A673 (cell line): Measurements from ENCODE around the gene AGA. TPM values are rescaled to one million over a fixed set of nuclear protein-coding genes. Genes with fewer than 3 reads are reported as not detected.

Experiments used
- BruUV-seq: library from RNA; stranded (reverse); fragments of 400-500 nt; replicated peaks from 2 replicates; lab custom pipeline; 2021; lab: Mats Ljungman, UMichigan
- CTCF ChIA-PET: fragments of 300-600 bp; sonication (Branson Sonifier 250); formaldehyde crosslinking; loops from one replicate; lab custom pipeline; 2022; ENCODE audit warnings: antibody characterized with exemption; lab: Charles Lee
- POLR2A ChIA-PET: fragments of 300-600 bp; sonication (Branson Sonifier 250); formaldehyde crosslinking; loops from one replicate; lab custom pipeline; 2022; ENCODE audit warnings: antibody characterized with exemption; ENCODE audit not compliant: low non-redundant PET; lab: Charles Lee
- DNase-seq: peaks from one replicate; pipeline ENCODE4 v3.0.0-alpha.2; 2015; ENCODE audit warnings: low spot score
- H3K27ac ChIP-seq: fragments of 200-600 bp; sonication (generic); 2 replicates; pipeline ENCODE4 v1.5.1; 2016; ENCODE audit warnings: mixed run types, low read depth, mild to moderate bottlenecking, mixed read lengths, antibody characterized with exemption, low read length; ENCODE audit not compliant: poor library complexity, severe bottlenecking
- H3K27me3 ChIP-seq: fragments of 200-600 bp; sonication (generic); replicated peaks from 2 replicates; pipeline ENCODE4 v1.6.1; 2017; ENCODE audit warnings: mixed run types, low read depth, mild to moderate bottlenecking, mixed read lengths, antibody characterized with exemption, low read length; ENCODE audit not compliant: insufficient read depth, poor library complexity
- H3K36me3 ChIP-seq: fragments of 200-600 bp; sonication (generic); 2 replicates; pipeline ENCODE4 v1.6.1; 2016; ENCODE audit warnings: mixed run types, mild to moderate bottlenecking, mixed read lengths, antibody characterized with exemption, low read length; ENCODE audit not compliant: insufficient read depth, poor library complexity, severe bottlenecking
- H3K4me1 ChIP-seq: fragments of 200-600 bp; sonication (generic); 2 replicates; pipeline ENCODE4 v1.6.1; 2017; ENCODE audit warnings: mixed run types, mild to moderate bottlenecking, mixed read lengths, antibody characterized with exemption, low read length; ENCODE audit not compliant: insufficient read depth, poor library complexity, severe bottlenecking
- H3K4me3 ChIP-seq: fragments of 200-600 bp; sonication (generic); 2 replicates; pipeline ENCODE4 v1.5.1; 2016; ENCODE audit warnings: low read depth, mixed run types, mild to moderate bottlenecking, mixed read lengths, low read length; ENCODE audit not compliant: poor library complexity, severe bottlenecking
- H3K9me3 ChIP-seq: fragments of 200-600 bp; sonication (generic); 2 replicates; pipeline ENCODE4 v1.6.1; 2016; ENCODE audit warnings: mixed run types, low read depth, mild to moderate bottlenecking, mixed read lengths, antibody characterized with exemption, low read length; ENCODE audit not compliant: poor library complexity, severe bottlenecking
- CTCF ChIP-seq: fragments of 300-800, 200-600 bp; sonication (generic); conservative IDR thresholded peaks from 2 replicates; pipeline ENCODE4 v1.5.1; 2017; ENCODE audit warnings: low read depth, mild to moderate bottlenecking, antibody characterized with exemption, low read length, moderate library complexity, mixed read lengths
- EZH2 ChIP-seq: fragments of 200-600 bp; sonication (generic); IDR thresholded peaks from 2 replicates; pipeline ENCODE4 v1.6.1; 2017; ENCODE audit warnings: borderline replicate concordance, low read depth, mild to moderate bottlenecking, mixed read lengths, antibody characterized with exemption, low read length; ENCODE audit not compliant: poor library complexity, severe bottlenecking
- intact Hi-C: fragments of 100-400 bp; cut with micrococcal nuclease; formaldehyde crosslinking; loops from one replicate; pipeline ENCODE4 v1.10.0; 2022; ENCODE audit not compliant: unreplicated experiment
- total RNA-seq: library from RNA; stranded (reverse); gene quantifications from 2 replicates; pipeline ENCODE4 v1.2.3, GENCODE V29; 2021

Gene AGA
- total RNA-seq, 1 experiment from 2014 or later: 24.6 TPM

GRCh38 chr4:177484613-177485021 lies 42.4 kb upstream of the AGA start:
- Histone ChIP-seq H3K4me1 (no peaks in the 10 kb centered on the region), H3K27ac (no peak overlapping the region), H3K9me3 (no peaks in the 10 kb centered on the region), H3K4me3 (no peak overlapping the region), H3K36me3 (no peaks in the 10 kb centered on the region), H3K27me3 (no peaks in the 10 kb centered on the region)
- intact Hi-C loops: no loop called here
- no TSS peak for BruUV-seq
- CTCF ChIA-PET: no interaction called here
- POLR2A ChIA-PET: no interaction called here
- no peak for TF ChIP-seq EZH2
- no peak for TF ChIP-seq CTCF
- no peak for DNase-seq

GRCh38 chr4:177483760-177484159 lies 41.5 kb upstream of the AGA start:
- POLR2A ChIA-PET: no interaction called here

GRCh38 chr4:177483271-177483670 lies 41.0 kb upstream of the AGA start:
- no peak overlapping the region for H3K27ac ChIP-seq
- H3K4me3 ChIP-seq: no peak overlapping the region
- H3K4me1 ChIP-seq: no peaks in the 10 kb centered on the region
- H3K36me3 ChIP-seq: no peaks in the 10 kb centered on the region
- intact Hi-C loops: no loop called here
- BruUV-seq: no TSS peak
- ChIA-PET CTCF (no interaction called here), POLR2A (no interaction called here)
- H3K9me3 ChIP-seq: no peaks in the 10 kb centered on the region
- no peaks in the 10 kb centered on the region for H3K27me3 ChIP-seq
- DNase-seq: no peak
- TF ChIP-seq EZH2: no peak
- no peak for TF ChIP-seq CTCF

More at GRCh38 chr4:177483760-177484159, 41.5 kb upstream of the AGA start:
- intact Hi-C loops: no loop called here
- CTCF ChIA-PET: no interaction called here
- DNase-seq: no peak
- H3K9me3 ChIP-seq: no peaks in the 10 kb centered on the region
- H3K27me3 ChIP-seq: no peaks in the 10 kb centered on the region
- no peak for TF ChIP-seq CTCF
- TF ChIP-seq EZH2: no peak
- H3K4me3 ChIP-seq: no peak overlapping the region
- no TSS peak for BruUV-seq
- no peaks in the 10 kb centered on the region for H3K4me1 ChIP-seq
- no peak overlapping the region for H3K27ac ChIP-seq
- H3K36me3 ChIP-seq: no peaks in the 10 kb centered on the region
